ENCODE measurements around the gene IRX6.

GRCh38 chr16:55274391-55274790 is 49.6 kb upstream of the IRX6 start:
- no peak for TF ChIP-seq MYPOP (CRISPR knock-in tag; IDR thresholded peaks at IDR 0.05)
- TF ChIP-seq IRF9 (CRISPR knock-in tag; IDR thresholded peaks at IDR 0.05; ENCODE audit: borderline replicate concordance), result no peak
- TF ChIP-seq ZNF253 (CRISPR knock-in tag; IDR thresholded peaks at IDR 0.05; ENCODE audit: borderline replicate concordance), result no peak
- TF ChIP-seq NR3C1 (CRISPR knock-in tag; IDR thresholded peaks at IDR 0.05), result no peak
- TF ChIP-seq RXRA (CRISPR knock-in tag; IDR thresholded peaks at IDR 0.05), result no peak
- no peak for TF ChIP-seq POLR2A (IDR thresholded peaks at IDR 0.05; ENCODE audit: insufficient read depth in 1 of 2, low read depth in 2 of 2, low read length in 2 of 2)
- no peak for TF ChIP-seq CTCF (CRISPR knock-in tag; IDR thresholded peaks at IDR 0.05)
- no peak for TF ChIP-seq KLF9 (CRISPR knock-in tag; IDR thresholded peaks at IDR 0.05; ENCODE audit: low read depth)
- no peak for TF ChIP-seq ZBTB26 (CRISPR knock-in tag; IDR thresholded peaks at IDR 0.05; ENCODE audit: borderline replicate concordance)
- TF ChIP-seq CEBPB (IDR thresholded peaks at IDR 0.05; ENCODE audit: borderline replicate concordance, low read depth, low read length), result no peak
- no peak for TF ChIP-seq ZNF644 (CRISPR knock-in tag; IDR thresholded peaks at IDR 0.05; ENCODE audit: low read depth)
- no peak for TF ChIP-seq GZF1 (CRISPR knock-in tag; IDR thresholded peaks at IDR 0.05)
- TF ChIP-seq SETDB1 (CRISPR knock-in tag; IDR thresholded peaks at IDR 0.05; ENCODE audit: borderline replicate concordance), result no peak
- no peak for TF ChIP-seq ZNF883 (CRISPR knock-in tag; IDR thresholded peaks at IDR 0.05; ENCODE audit: not compliant biosample characterization)

Data from HepG2 (cell line).